Ammon's horn (tissue), 1 donor: Measurements from ENCODE around the gene ADAD1.
"Not testable (repeated sequence)": the region's sequence is repeated elsewhere in the genome, so short reads cannot be mapped to it uniquely, and the experiment has no call there.

Experiments used
- DNase-seq: peaks from one replicate; pipeline ENCODE4 v3.0.0-alpha.2; 2016; ENCODE audit warnings: low spot score

ADAD1 gene

GRCh38 chr4:122378711-122379110 lies at the start of gene ADAD1:
Gene ADAD1 (plus strand): TSS chr4:122379011. CDS start chr4:122380070, 1,059 bp downstream.
- DNase-seq, result no peak

GRCh38 chr4:122329876-122330565 lies 48.8 kb upstream of the ADAD1 start:
- no peak for DNase-seq

- no peak for DNase-seq
Observed at GRCh38 chr4:122331195-122331594, 47.6 kb upstream of the ADAD1 start.

GRCh38 chr4:122334828-122335227 lies 44.0 kb upstream of the ADAD1 start:
- no peak for DNase-seq

GRCh38 chr4:122341886-122342285 lies 36.9 kb upstream of the ADAD1 start:
- DNase-seq, result no peak

GRCh38 chr4:122346036-122346435 lies 32.8 kb upstream of the ADAD1 start:
- DNase-seq, result no peak

GRCh38 chr4:122346503-122346902 lies 32.3 kb upstream of the ADAD1 start:
- DNase-seq, result no peak

- no peak for DNase-seq
Observed at GRCh38 chr4:122356317-122356808, 22.4 kb upstream of the ADAD1 start.

GRCh38 chr4:122360754-122361153 lies 18.1 kb upstream of the ADAD1 start:
- DNase-seq, result no peak

- DNase-seq, result no peak
Observed at GRCh38 chr4:122364700-122365404, 14.0 kb upstream of the ADAD1 start.

- DNase-seq, result not testable (repeated sequence)
Observed at GRCh38 chr4:122368786-122369185, 10.0 kb upstream of the ADAD1 start.

GRCh38 chr4:122377352-122377751 lies 1.5 kb upstream of the ADAD1 start:
- no peak for DNase-seq

GRCh38 chr4:122379239-122379638 lies 428 bp downstream of the ADAD1 start:
- DNase-seq, result no peak

- no peak for DNase-seq
Observed at GRCh38 chr4:122383341-122383740, 4.5 kb downstream of the ADAD1 start.

- no peak for DNase-seq
Observed at GRCh38 chr4:122384245-122384644, 5.4 kb downstream of the ADAD1 start.

GRCh38 chr4:122393276-122393675 lies 14.5 kb downstream of the ADAD1 start:
- no peak for DNase-seq

GRCh38 chr4:122403861-122404260 lies 25.1 kb downstream of the ADAD1 start:
- no peak for DNase-seq

GRCh38 chr4:122412547-122412946 lies 33.7 kb downstream of the ADAD1 start:
- no peak for DNase-seq

- DNase-seq, result no peak
Observed at GRCh38 chr4:122423246-122423645, 44.4 kb downstream of the ADAD1 start.

GRCh38 chr4:122431351-122431750 lies 52.5 kb downstream of the ADAD1 start:
- no peak for DNase-seq

GRCh38 chr4:122434285-122434684 lies 55.5 kb downstream of the ADAD1 start:
- no peak for DNase-seq

GRCh38 chr4:122450847-122451246 lies 72.0 kb downstream of the ADAD1 start:
- DNase-seq, result no peak

- DNase-seq, result no peak
Observed at GRCh38 chr4:122453384-122453995, 74.7 kb downstream of the ADAD1 start.
